Upper lobe of left lung (tissue), 6 donors: ENCODE data around the gene EPB41L4B. TPM values are rescaled to one million over a fixed set of nuclear protein-coding genes. Genes with fewer than 3 reads are reported as not detected.

Source experiments
- ATAC-seq, 2 donors: fragments of 200-7000 bp; cut with Tn5 transposase; one replicate each; pipeline ENCODE4 v1.9.1; 2022; ENCODE audit warnings: mild to moderate bottlenecking in 2 of 2, moderate library complexity in 2 of 2; ENCODE audit not compliant: low FRiP score in 2 of 2
- DNase-seq, 2 donors: peaks; one replicate each; pipeline ENCODE4 v3.0.0-alpha.2; 2019 to 2020
- H3K27ac ChIP-seq, 4 donors: fragments of 200-600 bp; sonication (generic); one replicate each; pipeline ENCODE4 v1.5.1; 2016 to 2019
- H3K27me3 ChIP-seq, 4 donors: fragments of 200-600 bp; sonication (generic); one replicate each; pipeline ENCODE4 v1.5.1; 2017 to 2019
- H3K36me3 ChIP-seq, 4 donors: fragments of 200-600 bp; sonication (generic); one replicate each; pipeline ENCODE4 v1.5.1; 2016 to 2019
- H3K4me1 ChIP-seq, 4 donors: fragments of 200-600 bp; sonication (generic); one replicate each; pipeline ENCODE4 v1.5.1; 2018 to 2019
- H3K4me3 ChIP-seq, 4 donors: fragments of 200-600 bp; sonication (generic); one replicate each; pipeline ENCODE4 v1.5.1; 2017 to 2019; ENCODE audit warnings: mild to moderate bottlenecking in 2 of 4, moderate library complexity in 1 of 4
- H3K9me3 ChIP-seq, 4 donors: fragments of 200-600 bp; sonication (generic); one replicate each; pipeline ENCODE4 v1.5.1; 2018 to 2019
- EP300 ChIP-seq, 4 donors: sonication (generic); formaldehyde crosslinking; IDR thresholded peaks; one replicate each; pipeline ENCODE4 v1.5.1; 2017; ENCODE audit warnings: antibody characterized with exemption in 4 of 4, control low read depth in 2 of 4
- POLR2A ChIP-seq, 4 donors: fragments of 450-650 bp; IDR thresholded peaks; one replicate each; pipeline ENCODE4 v1.5.1; 2016 to 2017; ENCODE audit warnings: antibody characterized with exemption in 4 of 4, mild to moderate bottlenecking in 2 of 4
- POLR2AphosphoS5 ChIP-seq, 2 donors: sonication (generic); formaldehyde crosslinking; IDR thresholded peaks; one replicate each; pipeline ENCODE4 v1.5.1; 2017; ENCODE audit warnings: antibody characterized with exemption in 2 of 2
- WGBS, 2 donors: methylation state at CpG; one replicate each; pipeline ENCODE4 v1.1.5; 2017 to 2018; 5-methylcytosine and 5-hydroxymethylcytosine counted together
- total RNA-seq, 6 donors: library from RNA; depleted of rRNA in 4 of 6; stranded (reverse); fragments of >200 nt in 4 of 6; gene quantifications; one replicate each; pipeline versions ENCODE4 v1.1.0 to v1.2.1, GENCODE V29; 2016 to 2021
- TF ChIP-seq, protein P1 (sequence below), 6 experiments: fragments of 450-650 bp in 4 of 6; fragments of 200-600 bp in 2 of 6; sonication (generic) in 2 of 6; IDR thresholded peaks; one replicate each; pipeline ENCODE4 v1.5.1; 2016 to 2019; ENCODE audit warnings: antibody characterized with exemption in 6 of 6
- donor health status: DM: no; HTN: no; CAD: no; lungs with moderate emphysema.
- donor health status: DM: no; HTN: yes; CAD: no; lungs with severe emphysema.

The EPB41L4B gene
- total RNA-seq, 6 donors from 2014 or later, result 8.3 to 28.0 (median 10.9) TPM

DNA sequence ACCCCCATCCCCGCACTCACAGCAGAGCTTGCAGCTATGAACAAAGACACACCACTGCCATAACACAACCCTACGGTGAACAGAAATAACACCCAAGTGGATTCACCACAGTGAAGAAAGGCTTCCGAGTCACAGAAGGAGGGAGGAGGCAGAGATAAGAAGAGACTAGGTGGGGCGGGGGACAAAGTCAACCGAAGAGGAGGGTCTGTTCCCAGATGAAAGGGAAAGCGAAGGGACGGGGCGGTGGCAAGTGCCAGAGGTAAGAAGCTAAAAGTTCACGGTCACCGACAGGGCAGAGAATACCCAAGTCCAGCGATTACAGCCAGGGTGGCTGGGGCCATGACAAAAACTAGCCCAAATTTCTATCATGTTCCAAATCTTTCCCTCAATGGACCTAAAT is 21.0 kb downstream of the EPB41L4B start:
- Histone ChIP-seq H3K36me3 (no peaks in the 10 kb centered on the region), H3K4me3 (no peak overlapping the region), H3K27me3 (no peaks in the 10 kb centered on the region), H3K27ac (no peak overlapping the region), H3K9me3 (no peaks in the 10 kb centered on the region), H3K4me1 (no peaks in the 10 kb centered on the region)
- ATAC-seq (no peak), DNase-seq (no peak)
- TF ChIP-seq, protein P1, sequence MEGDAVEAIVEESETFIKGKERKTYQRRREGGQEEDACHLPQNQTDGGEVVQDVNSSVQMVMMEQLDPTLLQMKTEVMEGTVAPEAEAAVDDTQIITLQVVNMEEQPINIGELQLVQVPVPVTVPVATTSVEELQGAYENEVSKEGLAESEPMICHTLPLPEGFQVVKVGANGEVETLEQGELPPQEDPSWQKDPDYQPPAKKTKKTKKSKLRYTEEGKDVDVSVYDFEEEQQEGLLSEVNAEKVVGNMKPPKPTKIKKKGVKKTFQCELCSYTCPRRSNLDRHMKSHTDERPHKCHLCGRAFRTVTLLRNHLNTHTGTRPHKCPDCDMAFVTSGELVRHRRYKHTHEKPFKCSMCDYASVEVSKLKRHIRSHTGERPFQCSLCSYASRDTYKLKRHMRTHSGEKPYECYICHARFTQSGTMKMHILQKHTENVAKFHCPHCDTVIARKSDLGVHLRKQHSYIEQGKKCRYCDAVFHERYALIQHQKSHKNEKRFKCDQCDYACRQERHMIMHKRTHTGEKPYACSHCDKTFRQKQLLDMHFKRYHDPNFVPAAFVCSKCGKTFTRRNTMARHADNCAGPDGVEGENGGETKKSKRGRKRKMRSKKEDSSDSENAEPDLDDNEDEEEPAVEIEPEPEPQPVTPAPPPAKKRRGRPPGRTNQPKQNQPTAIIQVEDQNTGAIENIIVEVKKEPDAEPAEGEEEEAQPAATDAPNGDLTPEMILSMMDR (IDR thresholded peaks at IDR 0.05), result no peak
- TF ChIP-seq EP300 (IDR thresholded peaks at IDR 0.05) (no peak), POLR2A (IDR thresholded peaks at IDR 0.05) (no peak), POLR2AphosphoS5 (IDR thresholded peaks at IDR 0.05) (no peak)
- WGBS, 2 donors, result 84 to 90% methylated on average over 11 of the region's 11 CpGs

DNA sequence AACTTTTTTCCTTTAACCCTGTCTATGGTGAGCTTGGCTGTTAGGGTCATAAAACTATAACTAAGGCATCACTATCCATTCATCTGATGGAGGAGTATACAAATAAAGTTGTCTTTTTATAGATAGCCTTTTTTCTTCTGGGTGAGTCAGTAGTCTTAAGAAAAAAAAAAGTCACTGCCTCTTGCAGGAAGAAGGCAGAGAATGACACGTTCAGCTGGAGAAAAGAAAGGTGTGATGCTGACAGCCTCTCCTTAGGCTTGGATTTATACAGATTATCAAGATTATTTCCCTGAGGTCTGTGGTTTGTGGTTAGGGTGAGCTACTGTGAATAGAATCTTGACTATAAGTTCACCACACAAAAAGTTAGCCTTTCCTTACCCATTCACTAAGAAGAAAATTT is 23.0 kb downstream of the EPB41L4B start:
- WGBS, 2 donors, result 32 to 36% methylated on average over 1 of the region's 1 CpG

DNA sequence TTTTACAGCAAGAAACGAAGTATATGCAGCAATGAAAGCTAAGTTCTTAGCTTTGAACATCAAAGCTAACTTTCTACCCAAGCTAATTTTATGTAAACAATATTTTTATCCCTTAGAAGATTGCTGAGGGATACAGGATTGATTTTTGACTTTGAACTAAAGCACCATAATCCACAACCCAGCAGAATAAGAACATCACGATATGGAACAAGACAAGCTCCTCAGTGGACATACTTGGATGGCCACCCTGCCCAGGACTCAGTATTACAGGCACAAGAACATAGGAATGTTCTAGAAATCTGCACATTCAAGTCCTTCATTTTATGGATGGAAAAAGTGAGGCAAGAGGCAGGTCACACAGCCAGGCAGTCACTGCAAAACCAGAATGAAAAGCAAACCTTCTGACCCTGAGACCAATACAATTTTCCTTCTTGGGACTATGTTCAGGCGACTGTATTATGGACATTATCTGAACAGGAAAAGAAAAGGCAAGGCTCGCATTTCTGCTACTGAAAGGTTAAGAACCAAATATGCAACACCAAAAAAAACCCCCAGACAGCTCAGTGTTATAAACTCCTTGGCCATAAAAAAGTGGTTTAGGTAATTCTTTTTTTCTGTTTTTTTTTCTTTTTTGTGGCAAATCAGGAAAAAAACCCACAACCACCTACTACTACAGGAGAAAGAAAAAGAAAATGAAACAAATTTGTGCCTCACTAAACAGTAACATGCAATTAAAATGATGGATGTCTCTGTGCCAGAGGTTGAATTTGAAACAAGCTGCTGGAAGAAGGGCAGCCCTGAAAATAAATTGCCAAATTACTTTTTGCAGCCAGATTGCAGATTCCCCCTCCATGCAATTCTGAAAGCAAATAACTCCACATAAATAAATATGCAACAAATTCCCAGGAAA is 25.4 kb downstream of the EPB41L4B start:
- WGBS, 2 donors, result 60 to 62% methylated on average over 4 of the region's 4 CpGs
- Histone ChIP-seq H3K27ac (no peak overlapping the region), H3K9me3 (no peaks in the 10 kb centered on the region), H3K4me3 (no peak overlapping the region), H3K27me3 (no peaks in the 10 kb centered on the region), H3K36me3 (no peaks in the 10 kb centered on the region), H3K4me1 (no peaks in the 10 kb centered on the region)
- no peak for DNase-seq
- ATAC-seq, result no peak
- TF ChIP-seq POLR2A (IDR thresholded peaks at IDR 0.05) (no peak), POLR2AphosphoS5 (IDR thresholded peaks at IDR 0.05) (no peak), EP300 (IDR thresholded peaks at IDR 0.05) (no peak)
- TF ChIP-seq, protein P1 (IDR thresholded peaks at IDR 0.05), result no peak

More for the DNA sequence above, 23.0 kb downstream of the EPB41L4B start:
- H3K4me1 ChIP-seq, result no peaks in the 10 kb centered on the region
- H3K9me3 ChIP-seq, result no peaks in the 10 kb centered on the region
- no peaks in the 10 kb centered on the region for H3K27me3 ChIP-seq
- no peak for ATAC-seq
- DNase-seq, result no peak
- H3K36me3 ChIP-seq, result no peaks in the 10 kb centered on the region
- H3K4me3 ChIP-seq, result no peak overlapping the region
- TF ChIP-seq POLR2AphosphoS5 (IDR thresholded peaks at IDR 0.05), result no peak
- no peak for TF ChIP-seq EP300 (IDR thresholded peaks at IDR 0.05)
- TF ChIP-seq, protein P1 (IDR thresholded peaks at IDR 0.05), result no peak
- H3K27ac ChIP-seq, result no peak overlapping the region

DNA sequence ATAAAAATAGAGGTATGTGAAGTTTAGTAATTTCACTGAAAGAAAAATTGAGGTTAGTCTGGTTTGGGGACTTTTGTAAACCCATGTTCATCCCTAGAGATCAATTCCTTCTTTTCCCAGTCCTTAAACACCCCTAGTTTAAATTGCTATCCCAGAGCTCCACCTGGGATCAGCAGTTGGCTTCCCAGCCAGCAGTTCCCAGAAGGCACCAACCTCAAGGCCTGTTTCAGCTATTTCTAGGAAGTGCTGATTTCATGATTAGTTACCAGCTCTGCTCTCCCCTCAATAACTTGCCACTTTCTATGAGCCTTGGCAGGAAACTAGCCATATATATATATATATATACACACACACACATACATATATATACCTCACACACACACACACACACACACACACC is 30.5 kb downstream of the EPB41L4B start:
- Histone ChIP-seq H3K4me1 (peaks cover 0 to 26% (median 4%) of the 10 kb centered on the region in 4 donors), H3K27ac (peak overlapping the region in 1 of 4 donors; percentile 35), H3K4me3 (no peak overlapping the region), H3K36me3 (no peaks in the 10 kb centered on the region), H3K27me3 (no peaks in the 10 kb centered on the region), H3K9me3 (no peaks in the 10 kb centered on the region)
- ATAC-seq, result no peak
- DNase-seq, result no peak
- TF ChIP-seq, protein P1 (IDR thresholded peaks at IDR 0.05), result no peak
- no peak for TF ChIP-seq EP300 (IDR thresholded peaks at IDR 0.05)
- TF ChIP-seq POLR2AphosphoS5 (IDR thresholded peaks at IDR 0.05), result no peak
- TF ChIP-seq POLR2A (IDR thresholded peaks at IDR 0.05), result no peak
